ENCODE measurements around the gene PITPNM3. TPM values are rescaled to one million over a fixed set of nuclear protein-coding genes. Genes with fewer than 3 reads are reported as not detected.

Gene PITPNM3
- total and polyA plus RNA-seq, 2 of the 13 experiments (the other 11 are each of a cell fraction or from before 2014, with no cell fraction given): 0.13 to 0.29 TPM

- TF ChIP-seq NR2C2 (CRISPR knock-in tag; IDR thresholded peaks at IDR 0.05; ENCODE audit: borderline replicate concordance) (peak; percentile 64; the same call in 1 of the 2 replicates), GZF1 (CRISPR knock-in tag; IDR thresholded peaks at IDR 0.05) (no peak), GABPA (IDR thresholded peaks at IDR 0.05; ENCODE audit: low read depth, low read length) (peak; percentile 18; the same call in 1 of the 2 replicates), GABPA (CRISPR knock-in tag; IDR thresholded peaks at IDR 0.05; ENCODE audit: low read depth) (no peak), ZSCAN25 (CRISPR knock-in tag; IDR thresholded peaks at IDR 0.05) (no peak)
- no TSS peak for BruUV-seq (replicated peaks)
- Histone ChIP-seq H2AFZ (ENCODE audit: low read length) (no peak overlapping the region), H3K4me1 (ENCODE audit: insufficient read depth, low read length) (peaks cover 25% of the 10 kb centered on the region), H3K27ac (ENCODE audit: extremely low read length, insufficient read depth, low read length) (no peak overlapping the region), H4K20me1 (ENCODE audit: insufficient read depth, low read length) (no peaks in the 10 kb centered on the region), H3K36me3 (replicated peaks in 1 of 2; ENCODE audit: control insufficient read depth in 1 of 2, insufficient read depth in 2 of 2, low read length in 2 of 2) (no peaks in the 10 kb centered on the region), H3K79me2 (ENCODE audit: insufficient read depth, low read length) (no peaks in the 10 kb centered on the region), H3K9me3 (ENCODE audit: low read length) (no peaks in the 10 kb centered on the region), H3K4me2 (ENCODE audit: low read depth, low read length) (no peak overlapping the region), H3K9ac (ENCODE audit: insufficient read depth, low read depth, low read length) (no peak overlapping the region), H3K4me3 (replicated peaks in 1 of 3; ENCODE audit: insufficient read depth in 1 of 3, low read depth in 2 of 3, low read length in 3 of 3) (no peak overlapping the region), H3K27me3 (ENCODE audit: control insufficient read depth in 1 of 2, insufficient read depth in 2 of 2, low read length in 2 of 2) (peaks cover 0 to 3% of the 10 kb centered on the region in 2 experiments; a peak in 3 of 5 replicates)
- no peak for FAIRE-seq
- no peak for ATAC-seq
- ChIA-PET CTCF (ENCODE audit: low intra/inter-chr PET ratio, low total read pairs) (no interaction called here), POLR2A (no interaction called here)
- DNase-seq (ENCODE audit: low spot score): no peak
- WGBS (ENCODE audit: low lambda C conversion rate): 67% methylated on average over 8 of the region's 9 CpGs
- intact Hi-C loops (cut with micrococcal nuclease; ENCODE audit: unreplicated experiment) (no loop called here), in situ Hi-C loops (cut with HindIII; ENCODE audit: extremely low pct_ligation_motif_present, low pct_unique_long_range_greater_than_20kb) (no loop called here)
Observed at GRCh38 chr17:6460531-6461161, 95.7 kb downstream of the PITPNM3 start.

DNA sequence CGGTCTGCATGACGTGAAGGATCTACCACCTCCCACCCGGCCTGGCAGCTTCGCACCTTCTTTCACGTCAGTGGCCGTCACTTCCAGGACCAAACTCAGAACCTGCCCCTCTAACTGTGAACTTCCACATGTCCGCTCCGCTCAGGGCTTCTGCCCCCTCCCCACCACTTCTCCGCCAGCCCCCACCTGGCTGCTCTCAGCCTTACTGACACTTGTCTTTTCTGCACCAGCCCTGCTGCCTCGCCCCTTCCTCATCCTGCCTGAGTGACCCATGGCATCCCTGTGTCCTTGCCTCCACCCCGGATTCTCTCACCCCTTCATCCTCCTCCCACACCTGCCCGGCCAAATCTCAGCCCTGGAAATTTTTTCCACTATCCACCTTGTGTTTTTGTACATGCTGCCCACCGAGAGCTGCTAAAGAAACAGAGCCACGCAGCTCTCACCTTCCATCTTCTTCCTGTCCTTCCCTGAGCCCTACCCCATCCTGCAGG is 97.8 kb downstream of the PITPNM3 start:
- 66% methylated on average over 14 of the region's 14 CpGs for WGBS (ENCODE audit: low lambda C conversion rate)
- Histone ChIP-seq H3K4me2 (ENCODE audit: low read depth, low read length) (no peak overlapping the region), H3K27me3 (ENCODE audit: control insufficient read depth in 1 of 2, insufficient read depth in 2 of 2, low read length in 2 of 2) (peaks cover 0 to 3% of the 10 kb centered on the region in 2 experiments; a peak in 3 of 5 replicates), H3K4me3 (replicated peaks in 1 of 3; ENCODE audit: insufficient read depth in 1 of 3, low read depth in 2 of 3, low read length in 3 of 3) (no peak overlapping the region), H2AFZ (ENCODE audit: low read length) (no peak overlapping the region), H3K9ac (ENCODE audit: insufficient read depth, low read depth, low read length) (no peak overlapping the region), H3K9me3 (ENCODE audit: low read length) (no peaks in the 10 kb centered on the region), H3K27ac (ENCODE audit: extremely low read length, insufficient read depth, low read length) (no peak overlapping the region), H4K20me1 (ENCODE audit: insufficient read depth, low read length) (no peaks in the 10 kb centered on the region), H3K4me1 (ENCODE audit: insufficient read depth, low read length) (peaks cover 25% of the 10 kb centered on the region), H3K79me2 (ENCODE audit: insufficient read depth, low read length) (no peaks in the 10 kb centered on the region), H3K36me3 (replicated peaks in 1 of 2; ENCODE audit: control insufficient read depth in 1 of 2, insufficient read depth in 2 of 2, low read length in 2 of 2) (no peaks in the 10 kb centered on the region)
- ChIA-PET POLR2A (no interaction called here), CTCF (ENCODE audit: low intra/inter-chr PET ratio, low total read pairs) (no interaction called here)
- FAIRE-seq (no peak), ATAC-seq (no peak), DNase-seq (ENCODE audit: low spot score) (no peak)
- intact Hi-C loops (cut with micrococcal nuclease; ENCODE audit: unreplicated experiment): no loop called here
- in situ Hi-C loops (cut with HindIII; ENCODE audit: extremely low pct_ligation_motif_present, low pct_unique_long_range_greater_than_20kb): loop anchor here (5.0 kb wide), 1 partner anchor 49 kb away; no protein-coding TSS in a partner anchor
- TF ChIP-seq ZNF569 (CRISPR knock-in tag; IDR thresholded peaks at IDR 0.05; ENCODE audit: borderline replicate concordance) (no peak), ZNF576 (CRISPR knock-in tag; IDR thresholded peaks at IDR 0.05) (no peak), ZNF235 (CRISPR knock-in tag; IDR thresholded peaks at IDR 0.05; ENCODE audit: borderline replicate concordance) (no peak), MAF1 (CRISPR knock-in tag; IDR thresholded peaks at IDR 0.05; ENCODE audit: borderline replicate concordance) (no peak), GABPB1 (CRISPR knock-in tag; IDR thresholded peaks at IDR 0.05) (no peak), BATF2 (CRISPR knock-in tag; IDR thresholded peaks at IDR 0.05) (no peak), PHF8 (CRISPR knock-in tag; IDR thresholded peaks at IDR 0.05) (no peak), POLR2AphosphoS2 (IDR thresholded peaks at IDR 0.05; ENCODE audit: low read depth, low read length) (no peak), CBX1 (IDR thresholded peaks at IDR 0.05; ENCODE audit: low read depth) (no peak), TAF15 (IDR thresholded peaks at IDR 0.05; ENCODE audit: low read depth, low read length, poor library complexity, severe bottlenecking) (no peak), MEIS1 (CRISPR knock-in tag; IDR thresholded peaks at IDR 0.05; ENCODE audit: borderline replicate concordance) (no peak), MXD1 (CRISPR knock-in tag; IDR thresholded peaks at IDR 0.05) (no peak)
- TF ChIP-seq, protein P1, sequence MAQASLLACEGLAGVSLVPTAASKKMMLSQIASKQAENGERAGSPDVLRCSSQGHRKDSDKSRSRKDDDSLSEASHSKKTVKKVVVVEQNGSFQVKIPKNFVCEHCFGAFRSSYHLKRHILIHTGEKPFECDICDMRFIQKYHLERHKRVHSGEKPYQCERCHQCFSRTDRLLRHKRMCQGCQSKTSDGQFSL (CRISPR knock-in tag; IDR thresholded peaks at IDR 0.05): no peak
- no TSS peak for BruUV-seq (replicated peaks)

All from HepG2 (cell line).